Type B pancreatic cell (in vitro differentiated cells): ENCODE measurements around the gene ANKRD63. TPM values are rescaled to one million over a fixed set of nuclear protein-coding genes. Genes with fewer than 3 reads are reported as not detected.

Experiments used
- DNase-seq: peaks from one replicate; pipeline ENCODE4 v3.0.0; 2021; ENCODE audit warnings: mixed read lengths; ENCODE audit not compliant: unreplicated experiment; ENCODE audit errors: extremely low spot score
- H3K27ac Mint-ChIP-seq: 2 replicates; pipeline ENCODE4 v1.8.0; 2021; ENCODE audit warnings: mild to moderate bottlenecking, mixed read lengths
- H3K27me3 Mint-ChIP-seq: 2 replicates; pipeline ENCODE4 v1.8.0; 2021; ENCODE audit warnings: mixed read lengths
- H3K36me3 Mint-ChIP-seq: 2 replicates; pipeline ENCODE4 v1.8.0; 2021; ENCODE audit warnings: mixed read lengths
- H3K4me1 Mint-ChIP-seq: one replicate; pipeline ENCODE4 v1.8.0; 2021; ENCODE audit warnings: mixed read lengths; ENCODE audit not compliant: unreplicated experiment
- H3K4me3 Mint-ChIP-seq: 2 replicates; pipeline ENCODE4 v1.8.0; 2021; ENCODE audit warnings: mild to moderate bottlenecking, mixed read lengths
- H3K9me3 Mint-ChIP-seq: 2 replicates; pipeline ENCODE4 v1.8.0; 2021; ENCODE audit warnings: mixed read lengths
- total RNA-seq: library from RNA; stranded (reverse); gene quantifications from 2 replicates; pipeline ENCODE4 v1.2.1, GENCODE V29; 2021; ENCODE audit warnings: low replicate concordance
- TF ChIP-seq, protein P1 (sequence below): fragments of 200-600 bp; sonication (generic); conservative IDR thresholded peaks from 2 replicates; pipeline ENCODE4 v1.5.0; 2021; ENCODE audit warnings: antibody characterized with exemption, mild to moderate bottlenecking

Gene ANKRD63
- total RNA-seq, 1 donor from 2014 or later: 1.5 TPM

DNA sequence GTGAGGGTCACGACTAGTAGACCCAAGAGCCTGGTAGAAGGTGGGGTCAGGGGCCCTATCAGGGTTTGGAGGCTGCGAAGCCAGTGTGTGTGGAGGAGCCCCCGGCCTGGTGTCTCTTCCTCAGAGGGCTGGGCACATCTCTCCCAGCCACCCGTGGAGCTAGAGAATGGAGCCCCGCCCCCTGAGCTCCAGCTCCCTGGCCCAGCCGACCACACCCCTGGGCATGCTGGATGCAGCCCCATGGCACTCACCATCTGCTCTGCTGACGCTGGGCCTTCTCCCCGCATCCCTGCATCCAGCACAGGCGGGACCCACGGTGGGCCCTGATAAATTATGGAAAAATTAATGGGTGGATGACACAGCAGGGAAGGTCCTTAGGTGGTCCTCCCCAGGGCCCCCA is 17.5 kb downstream of the ANKRD63 start:
- no peak for DNase-seq
- peaks cover 11% of the 10 kb centered on the region for H3K4me1 Mint-ChIP-seq
- no peak overlapping the region for H3K4me3 Mint-ChIP-seq
- TF ChIP-seq, protein P1, sequence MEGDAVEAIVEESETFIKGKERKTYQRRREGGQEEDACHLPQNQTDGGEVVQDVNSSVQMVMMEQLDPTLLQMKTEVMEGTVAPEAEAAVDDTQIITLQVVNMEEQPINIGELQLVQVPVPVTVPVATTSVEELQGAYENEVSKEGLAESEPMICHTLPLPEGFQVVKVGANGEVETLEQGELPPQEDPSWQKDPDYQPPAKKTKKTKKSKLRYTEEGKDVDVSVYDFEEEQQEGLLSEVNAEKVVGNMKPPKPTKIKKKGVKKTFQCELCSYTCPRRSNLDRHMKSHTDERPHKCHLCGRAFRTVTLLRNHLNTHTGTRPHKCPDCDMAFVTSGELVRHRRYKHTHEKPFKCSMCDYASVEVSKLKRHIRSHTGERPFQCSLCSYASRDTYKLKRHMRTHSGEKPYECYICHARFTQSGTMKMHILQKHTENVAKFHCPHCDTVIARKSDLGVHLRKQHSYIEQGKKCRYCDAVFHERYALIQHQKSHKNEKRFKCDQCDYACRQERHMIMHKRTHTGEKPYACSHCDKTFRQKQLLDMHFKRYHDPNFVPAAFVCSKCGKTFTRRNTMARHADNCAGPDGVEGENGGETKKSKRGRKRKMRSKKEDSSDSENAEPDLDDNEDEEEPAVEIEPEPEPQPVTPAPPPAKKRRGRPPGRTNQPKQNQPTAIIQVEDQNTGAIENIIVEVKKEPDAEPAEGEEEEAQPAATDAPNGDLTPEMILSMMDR: no peak
- no peaks in the 10 kb centered on the region for H3K9me3 Mint-ChIP-seq
- no peak overlapping the region for H3K27ac Mint-ChIP-seq
- peaks cover 3% of the 10 kb centered on the region for H3K36me3 Mint-ChIP-seq
- H3K27me3 Mint-ChIP-seq: no peaks in the 10 kb centered on the region

DNA sequence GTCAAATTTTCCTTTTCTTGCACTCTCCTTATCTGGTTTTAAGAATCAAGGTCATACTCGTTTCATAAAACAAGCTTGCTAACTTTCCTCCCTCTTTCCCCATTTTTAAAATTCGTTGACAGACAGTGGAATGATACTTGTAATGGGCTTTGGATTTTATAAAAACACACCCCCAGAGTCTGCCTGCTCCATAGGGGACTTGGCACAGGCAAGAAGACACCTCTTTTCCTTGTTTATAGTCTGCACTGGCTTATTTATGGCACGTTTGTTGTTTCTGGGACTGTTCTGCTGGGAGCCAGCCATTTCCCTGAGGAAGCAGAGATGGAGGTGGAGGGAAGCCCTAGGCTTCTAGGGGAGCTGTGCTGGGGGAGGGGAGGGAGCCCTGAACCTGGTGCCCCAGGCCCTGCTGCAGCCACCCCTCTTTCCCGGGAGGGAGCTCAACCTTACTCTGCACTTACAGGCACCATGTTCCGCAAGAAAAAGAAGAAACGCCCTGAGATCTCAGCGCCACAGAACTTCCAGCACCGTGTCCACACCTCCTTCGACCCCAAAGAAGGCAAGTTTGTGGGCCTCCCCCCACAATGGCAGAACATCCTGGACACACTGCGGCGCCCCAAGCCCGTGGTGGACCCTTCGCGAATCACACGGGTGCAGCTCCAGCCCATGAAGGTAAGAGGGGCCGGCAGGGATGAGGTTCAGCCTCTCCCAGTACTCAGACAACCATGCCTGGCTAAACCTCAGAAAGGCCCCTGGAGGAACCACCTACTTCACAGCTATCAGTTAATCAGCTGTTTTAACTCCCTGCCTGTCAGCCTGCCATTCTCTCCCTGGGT is 18.3 kb downstream of the ANKRD63 start:
- H3K27ac Mint-ChIP-seq: no peak overlapping the region
- no peaks in the 10 kb centered on the region for H3K9me3 Mint-ChIP-seq
- TF ChIP-seq, protein P1: no peak
- H3K27me3 Mint-ChIP-seq: no peaks in the 10 kb centered on the region
- peaks cover 3% of the 10 kb centered on the region for H3K36me3 Mint-ChIP-seq
- no peak for DNase-seq
- H3K4me3 Mint-ChIP-seq: no peak overlapping the region
- H3K4me1 Mint-ChIP-seq: peaks cover 11% of the 10 kb centered on the region

DNA sequence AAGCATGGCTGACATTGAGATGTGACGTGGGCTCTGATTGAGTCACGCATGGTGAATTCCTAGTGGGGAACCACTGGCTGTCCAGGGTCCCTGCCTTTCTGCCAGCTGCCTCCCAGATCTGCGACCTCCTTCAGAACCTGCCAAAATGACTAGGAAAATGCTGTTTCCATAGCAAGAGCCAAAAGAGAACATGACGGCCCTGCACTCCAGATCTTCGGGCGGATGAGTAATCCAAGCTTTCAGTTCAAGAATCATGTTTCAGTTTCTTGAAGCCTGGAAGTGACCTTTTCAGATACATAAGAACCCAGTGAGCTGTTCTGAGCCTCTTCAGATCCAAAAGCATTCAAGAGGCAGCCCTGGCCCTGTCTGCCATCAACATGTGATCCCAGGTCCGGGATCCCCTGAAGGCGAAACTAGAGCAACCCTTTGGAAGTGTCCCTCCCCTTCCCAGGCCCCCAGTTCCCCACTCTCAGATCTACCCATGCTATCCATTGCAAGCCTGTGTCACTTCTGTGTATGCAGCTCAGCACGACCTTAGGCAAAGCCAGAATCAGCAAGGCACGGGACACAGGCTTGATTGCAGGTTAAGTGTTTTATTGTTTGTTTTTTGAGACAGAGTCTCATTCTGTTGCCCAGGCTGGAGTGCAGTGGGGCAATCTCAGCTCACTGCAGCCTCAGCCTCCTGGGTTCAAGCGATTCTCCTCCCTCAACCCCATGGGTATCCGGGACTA is 19.7 kb downstream of the ANKRD63 start:
- H3K4me3 Mint-ChIP-seq: no peak overlapping the region
- H3K36me3 Mint-ChIP-seq: peaks cover 3% of the 10 kb centered on the region
- H3K27ac Mint-ChIP-seq: no peak overlapping the region
- no peaks in the 10 kb centered on the region for H3K27me3 Mint-ChIP-seq
- no peak for DNase-seq
- TF ChIP-seq, protein P1: no peak
- peaks cover 18% of the 10 kb centered on the region for H3K4me1 Mint-ChIP-seq
- no peaks in the 10 kb centered on the region for H3K9me3 Mint-ChIP-seq

DNA sequence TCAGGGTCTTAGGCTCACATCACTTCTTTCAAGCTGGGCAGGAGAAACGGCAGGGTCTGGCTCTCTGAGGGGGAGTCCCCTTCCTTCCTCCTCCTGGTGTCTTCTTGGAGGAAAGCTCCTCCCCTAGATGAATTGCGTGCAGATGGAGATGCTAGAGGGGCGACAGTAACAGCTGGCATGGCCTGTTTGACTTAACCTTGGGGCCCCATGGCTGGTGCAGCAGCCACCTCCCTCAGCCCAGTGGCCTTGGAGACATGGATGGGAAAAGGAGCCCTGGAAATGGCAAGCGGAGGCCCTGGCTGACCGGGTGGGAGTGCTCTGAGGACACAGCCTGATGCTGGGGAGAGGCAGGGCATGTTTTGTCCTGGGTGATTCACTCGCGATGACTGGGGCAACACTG is 23.8 kb downstream of the ANKRD63 start:
- Mint-ChIP-seq H3K27ac (no peak overlapping the region), H3K4me1 (peaks cover 13% of the 10 kb centered on the region), H3K9me3 (no peaks in the 10 kb centered on the region), H3K36me3 (no peaks in the 10 kb centered on the region), H3K4me3 (no peak overlapping the region), H3K27me3 (peaks cover 10% of the 10 kb centered on the region)
- TF ChIP-seq, protein P1: no peak
- no peak for DNase-seq

DNA sequence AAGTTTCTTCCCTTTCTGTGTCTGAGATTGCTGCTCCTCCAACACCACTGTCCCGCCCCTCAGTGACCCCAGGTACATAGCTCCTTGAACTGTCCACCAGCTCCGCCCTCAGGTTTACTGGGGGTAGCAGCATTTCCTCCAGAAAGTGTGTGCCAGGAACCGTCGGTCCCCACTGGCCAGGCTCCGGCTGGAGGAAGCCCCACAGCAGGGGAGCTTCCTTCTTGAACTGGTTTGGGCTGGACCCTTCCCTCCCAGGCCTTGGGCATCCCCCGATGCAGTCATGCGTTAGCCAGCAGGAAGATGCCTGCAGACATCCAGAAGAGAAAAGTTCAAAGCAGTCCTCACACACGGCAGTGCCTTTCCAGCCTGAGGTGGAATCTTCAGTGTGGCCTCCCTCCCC is 24.3 kb downstream of the ANKRD63 start:
- no peaks in the 10 kb centered on the region for H3K9me3 Mint-ChIP-seq
- no peak for DNase-seq
- TF ChIP-seq, protein P1: no peak
- peaks cover 15% of the 10 kb centered on the region for H3K27me3 Mint-ChIP-seq
- H3K36me3 Mint-ChIP-seq: no peaks in the 10 kb centered on the region
- no peak overlapping the region for H3K4me3 Mint-ChIP-seq
- peaks cover 17% of the 10 kb centered on the region for H3K4me1 Mint-ChIP-seq
- no peak overlapping the region for H3K27ac Mint-ChIP-seq
